ENCODE results near the gene HLX.

The HLX gene

DNA sequence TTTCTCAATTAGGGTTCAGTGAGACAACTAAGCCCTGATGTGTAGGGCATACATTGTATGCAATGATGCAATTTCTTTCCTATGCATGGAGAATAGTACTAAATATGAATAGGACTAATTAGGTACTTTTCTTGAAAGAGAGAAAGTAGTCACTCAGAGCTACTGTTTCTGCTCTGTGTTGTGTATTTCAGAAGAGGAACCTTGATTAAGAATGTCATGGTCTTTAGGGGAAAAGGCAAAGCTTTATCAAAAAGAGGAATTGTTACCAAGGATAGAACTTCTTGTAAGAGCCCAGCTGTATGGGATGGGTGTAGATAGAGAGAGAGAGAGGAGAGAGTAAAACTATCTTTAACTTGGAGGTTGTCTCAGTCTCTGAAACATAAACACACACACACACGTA lies 49.1 kb downstream of the HLX start:
- peak; percentile 55 for DNase-seq

DNA sequence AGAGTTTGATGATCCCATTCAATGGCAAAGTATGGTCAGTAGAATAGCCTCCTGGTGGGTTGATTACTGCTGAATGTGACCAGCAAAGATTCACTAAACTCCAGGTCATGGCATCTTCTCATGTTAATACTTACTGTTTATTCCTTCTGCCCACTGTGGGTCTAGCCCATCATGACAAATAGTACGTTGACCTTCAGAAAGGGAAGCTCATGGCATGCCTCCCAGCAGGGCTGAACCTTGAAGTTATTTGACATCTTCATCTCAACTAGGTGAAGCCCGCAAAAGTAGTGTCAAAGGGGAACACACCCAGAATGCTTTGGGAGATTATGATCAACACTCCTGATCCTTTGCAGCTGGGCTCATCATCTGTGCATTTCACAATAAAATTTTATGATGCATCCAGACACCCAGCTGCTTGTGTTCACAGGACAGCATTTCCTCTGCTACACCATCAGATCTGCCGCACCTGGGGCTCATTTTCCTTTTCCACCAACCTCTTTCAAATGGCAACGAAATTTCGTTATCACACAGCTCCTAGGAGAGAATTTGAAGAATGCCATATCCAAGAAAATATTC lies 49.6 kb downstream of the HLX start:
- peak; percentile 33 for DNase-seq

DNA sequence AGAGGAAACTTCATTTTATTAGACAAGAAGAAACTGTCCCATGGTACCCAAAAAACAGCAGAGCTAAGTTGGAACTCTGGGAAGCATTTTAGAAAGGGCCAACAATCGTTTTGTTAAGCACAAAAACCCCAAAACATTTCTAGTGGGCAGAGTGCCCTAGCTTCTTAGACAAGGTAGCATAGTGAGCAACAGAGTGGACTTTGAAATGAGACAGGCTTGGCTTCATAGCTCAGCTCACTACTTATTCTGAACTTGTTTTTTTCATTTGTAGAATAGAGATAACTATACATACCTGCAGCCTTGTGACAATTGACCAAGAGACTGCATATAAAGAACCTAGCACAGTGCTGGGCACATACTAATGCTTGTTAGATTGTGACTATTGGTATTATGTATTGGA lies 50.1 kb downstream of the HLX start:
- DNase-seq: no peak

Data from OCI-M1 (cell line).